Spleen (tissue), 11 donors: ENCODE data around the gene DMD. TPM values are rescaled to one million over a fixed set of nuclear protein-coding genes. Genes with fewer than 3 reads are reported as not detected.

Experiments
- DNase-seq: peaks from one replicate; pipeline ENCODE4 v3.0.0-alpha.2; 2020
- H3K27ac ChIP-seq, 8 donors: fragments of 200-600 bp; sonication (generic) in 7 of 8; 1 replicate in 4 of 8; 2 replicates in 4 of 8; pipeline versions ENCODE4 v1.5.0 to v1.8.0; 2016 to 2021; ENCODE audit warnings: inconsistent platforms in 4 of 8, mild to moderate bottlenecking in 4 of 8, moderate library complexity in 1 of 8
- H3K27me3 ChIP-seq, 7 donors: fragments of 200-600 bp; sonication (generic) in 6 of 7; replicated peaks in 1 of 7; 1 replicate in 4 of 7; 2 replicates in 3 of 7; pipeline versions ENCODE4 v1.5.0 to v1.8.0; 2016 to 2021; ENCODE audit warnings: inconsistent platforms in 3 of 7, mild to moderate bottlenecking in 1 of 7
- H3K36me3 ChIP-seq, 6 donors: fragments of 200-600 bp; sonication (generic) in 5 of 6; 1 replicate in 4 of 6; 2 replicates in 2 of 6; pipeline versions ENCODE4 v1.5.0 to v1.8.0; 2016 to 2021; ENCODE audit warnings: inconsistent platforms in 2 of 6
- H3K4me1 ChIP-seq, 6 donors: fragments of 200-600 bp; sonication (generic) in 5 of 6; 1 replicate in 3 of 6; 2 replicates in 3 of 6; pipeline versions ENCODE4 v1.5.0 to v1.8.0; 2016 to 2021; ENCODE audit warnings: inconsistent platforms in 3 of 6
- H3K4me3 ChIP-seq, 8 donors: fragments of 200-600 bp; sonication (generic) in 7 of 8; 1 replicate in 4 of 8; 2 replicates in 4 of 8; pipeline versions ENCODE4 v1.5.0 to v1.8.0; 2016 to 2021; ENCODE audit warnings: inconsistent platforms in 4 of 8, mild to moderate bottlenecking in 4 of 8, moderate library complexity in 2 of 8
- H3K9me3 ChIP-seq, 8 donors: fragments of 200-600 bp; sonication (generic) in 7 of 8; 1 replicate in 4 of 8; 2 replicates in 4 of 8; pipeline versions ENCODE4 v1.5.0 to v1.8.0; 2016 to 2021; ENCODE audit warnings: inconsistent platforms in 4 of 8
- CTCF ChIP-seq, 11 experiments: fragments of 200-600 bp in 7 of 11; fragments of 450-650 bp in 4 of 11; sonication (generic) in 4 of 11; IDR thresholded peaks in 8 of 11; conservative IDR thresholded peaks in 3 of 11; 1 replicate in 7 of 11; 2 replicates in 4 of 11; pipeline versions ENCODE4 v1.4.0 to v1.8.0; 2016 to 2021; ENCODE audit warnings: antibody characterized with exemption in 11 of 11, inconsistent platforms in 4 of 11, mild to moderate bottlenecking in 1 of 11
- POLR2A ChIP-seq, 3 donors: fragments of 450-650 bp; IDR thresholded peaks; one replicate each; pipeline ENCODE4 v1.5.1; 2017; ENCODE audit warnings: antibody characterized with exemption in 3 of 3, mild to moderate bottlenecking in 1 of 3
- POLR2AphosphoS5 ChIP-seq, 3 donors: sonication (generic); formaldehyde crosslinking; IDR thresholded peaks; one replicate each; pipeline ENCODE4 v1.5.1; 2017; ENCODE audit warnings: antibody characterized with exemption in 3 of 3
- WGBS, 5 donors: extraction: QIAGEN DNeasy Blood & Tissue Kit in 3 of 5; methylation state at CpG; one replicate each; pipeline versions ENCODE4 v1.1.5 to v1.1.7; 2013 to 2018; 5-methylcytosine and 5-hydroxymethylcytosine counted together
- intact Hi-C: fragments of 100-400 bp; cut with DNase I; formaldehyde crosslinking; loops from one replicate; pipeline ENCODE4 v1.15.0; 2023; ENCODE audit warnings: low total_unique reads
- polyA plus RNA-seq, 3 donors: library from polyadenylated mRNA; stranded (reverse); fragments of 200-250 nt; gene quantifications; one replicate each; pipeline ENCODE4 v1.2.1, GENCODE V29; 2013
- total RNA-seq, 7 donors: library from RNA; depleted of rRNA in 3 of 7; stranded (reverse); fragments of >200 nt in 3 of 7; fragmentation: NEBNext Ultra II Directional in 4 of 7; extraction: Animal tissue kit (Norgen Biotek cat#: 25700) in 4 of 7; gene quantifications; one replicate each; pipeline versions ENCODE4 v1.1.0 to v1.2.1, GENCODE V29; 2016 to 2021
- donor health status: healthy with polysubstance abuse.
- donor health status: DM: no; HTN: no; CAD: no; lungs with moderate emphysema.
- donor health status: DM: no; HTN: no; CAD: no.
- donor health status: Bipolar disorder and iron deficiency.
- donor health status: healthy.
- donor health status: DM: no; HTN: no; CAD: no.
- donor health status: DM: yes; HTN: yes; CAD: no.

The DMD gene
- total and polyA plus RNA-seq, 10 donors = 1.3 to 11.3 (median 4.4) TPM

- Histone ChIP-seq H3K27ac (no peak overlapping the region), H3K4me1 (no peaks in the 10 kb centered on the region), H3K4me3 (no peak overlapping the region), H3K36me3 (no peaks in the 10 kb centered on the region), H3K27me3 (no peaks in the 10 kb centered on the region), H3K9me3 (no peaks in the 10 kb centered on the region)
- TF ChIP-seq POLR2A (IDR thresholded peaks at IDR 0.05) = no peak
- TF ChIP-seq POLR2AphosphoS5 (IDR thresholded peaks at IDR 0.05) = no peak
- TF ChIP-seq CTCF (IDR thresholded peaks at IDR 0.05 in 8 of 11, conservative IDR thresholded peaks at IDR 0.05 in 3 of 11) = no peak
- DNase-seq = no peak
- 42 to 75% (median 44%) methylated on average over 1 of the region's 1 CpG for WGBS, 5 donors
- intact Hi-C loops = no loop called here
Measured at GRCh38 chrX:31851761-31852160, 1359.6 kb downstream of the DMD start.

- Histone ChIP-seq H3K4me1 (no peaks in the 10 kb centered on the region), H3K4me3 (no peak overlapping the region), H3K36me3 (no peaks in the 10 kb centered on the region), H3K27me3 (no peaks in the 10 kb centered on the region), H3K9me3 (no peaks in the 10 kb centered on the region), H3K27ac (no peak overlapping the region)
- no peak for DNase-seq
- intact Hi-C loops = no loop called here
- no peak for TF ChIP-seq POLR2A (IDR thresholded peaks at IDR 0.05)
- no peak for TF ChIP-seq POLR2AphosphoS5 (IDR thresholded peaks at IDR 0.05)
- TF ChIP-seq CTCF (IDR thresholded peaks at IDR 0.05 in 8 of 11, conservative IDR thresholded peaks at IDR 0.05 in 3 of 11) = no peak
- 51 to 90% (median 74%) methylated on average over 2 of the region's 2 CpGs for WGBS, 5 donors
Measured at GRCh38 chrX:31847773-31848172, 1363.6 kb downstream of the DMD start.

GRCh38 chrX:31845003-31845402 lies 1366.3 kb downstream of the DMD start:
- TF ChIP-seq POLR2AphosphoS5 (IDR thresholded peaks at IDR 0.05) (no peak), POLR2A (IDR thresholded peaks at IDR 0.05) (no peak), CTCF (IDR thresholded peaks at IDR 0.05 in 8 of 11, conservative IDR thresholded peaks at IDR 0.05 in 3 of 11) (no peak)
- no peak overlapping the region for H3K27ac ChIP-seq
- H3K36me3 ChIP-seq = no peaks in the 10 kb centered on the region
- H3K9me3 ChIP-seq = no peaks in the 10 kb centered on the region
- no peak overlapping the region for H3K4me3 ChIP-seq
- WGBS, 5 donors = 70 to 92% (median 75%) methylated on average over 1 of the region's 1 CpG
- H3K4me1 ChIP-seq = no peaks in the 10 kb centered on the region
- no peak for DNase-seq
- H3K27me3 ChIP-seq = no peaks in the 10 kb centered on the region
- intact Hi-C loops = no loop called here

GRCh38 chrX:31838617-31839016 lies 1372.7 kb downstream of the DMD start:
- 47 to 81% (median 66%) methylated on average over 4 of the region's 4 CpGs for WGBS, 5 donors
- intact Hi-C loops = no loop called here
- TF ChIP-seq CTCF (IDR thresholded peaks at IDR 0.05 in 8 of 11, conservative IDR thresholded peaks at IDR 0.05 in 3 of 11) (no peak), POLR2A (IDR thresholded peaks at IDR 0.05) (no peak), POLR2AphosphoS5 (IDR thresholded peaks at IDR 0.05) (no peak)

More at GRCh38 chrX:31838617-31839016, 1372.7 kb downstream of the DMD start:
- no peak for DNase-seq
- no peaks in the 10 kb centered on the region for H3K36me3 ChIP-seq
- no peaks in the 10 kb centered on the region for H3K9me3 ChIP-seq
- H3K27me3 ChIP-seq = no peaks in the 10 kb centered on the region
- no peak overlapping the region for H3K27ac ChIP-seq
- no peak overlapping the region for H3K4me3 ChIP-seq
- H3K4me1 ChIP-seq = no peaks in the 10 kb centered on the region
